ENCODE data around the gene UBE2D2.

The UBE2D2 gene

GRCh38 chr5:139645430-139645871 lies 84.3 kb downstream of the UBE2D2 start:
- Histone ChIP-seq H3K9me2 (ENCODE audit: low read depth, low read length) (no peaks in the 10 kb centered on the region), H3K27me3 (ENCODE audit: insufficient read depth, low read length) (no peaks in the 10 kb centered on the region), H2AFZ (ENCODE audit: low read length) (no peak overlapping the region), H3K4me3 (ENCODE audit: low read depth, low read length, poor library complexity, severe bottlenecking) (no peak overlapping the region), H3K9me3 (ENCODE audit: low read length) (no peaks in the 10 kb centered on the region), H4K20me1 (ENCODE audit: insufficient read depth, low read length) (no peaks in the 10 kb centered on the region), H3K79me2 (ENCODE audit: insufficient read depth, low read length) (peaks cover 15% of the 10 kb centered on the region), H3K36me3 (ENCODE audit: insufficient read depth, low read length) (peaks cover 10% of the 10 kb centered on the region; the same call in 1 of the 2 replicates), H3K4me2 (ENCODE audit: low read length) (no peak overlapping the region), H3K9ac (ENCODE audit: low read length) (no peak overlapping the region), H3F3A (ENCODE audit: insufficient read depth, low read length) (no peaks in the 10 kb centered on the region), H3K27ac (ENCODE audit: low read depth, low read length, poor library complexity, severe bottlenecking) (no peak overlapping the region), H3K4me1 (ENCODE audit: insufficient read depth, low read length, severe bottlenecking) (peaks cover 17% of the 10 kb centered on the region)
- TF ChIP-seq CTCF (IDR thresholded peaks at IDR 0.05; ENCODE audit: low read length) (no peak), EZH2 (IDR thresholded peaks at IDR 0.05; ENCODE audit: borderline replicate concordance, low read length) (no peak)

DNA sequence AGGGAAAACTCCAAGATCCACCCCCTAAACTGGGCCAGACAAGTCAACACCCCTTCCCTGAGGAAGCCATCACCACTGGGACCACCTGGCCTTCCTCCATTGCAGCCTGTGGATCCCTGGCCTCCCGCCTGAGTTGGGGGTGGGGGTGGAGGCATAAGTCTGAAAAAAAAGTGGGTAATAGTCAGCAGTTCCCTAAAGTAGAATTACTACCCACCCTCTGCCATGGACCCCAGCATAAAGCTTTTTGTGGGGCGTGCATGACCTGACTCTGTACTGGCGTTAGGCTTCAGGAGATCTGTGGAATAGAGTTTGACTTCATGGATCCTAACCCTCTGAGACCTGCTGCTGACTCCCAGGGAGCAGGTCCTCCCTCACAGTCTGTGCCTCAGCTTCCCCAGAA lies 85.0 kb downstream of the UBE2D2 start:
- Histone ChIP-seq H3K4me1 (ENCODE audit: insufficient read depth, low read length, severe bottlenecking) (peaks cover 24% of the 10 kb centered on the region), H3K4me2 (ENCODE audit: low read length) (no peak overlapping the region), H3K9ac (ENCODE audit: low read length) (no peak overlapping the region), H3K27me3 (ENCODE audit: insufficient read depth, low read length) (no peaks in the 10 kb centered on the region), H4K20me1 (ENCODE audit: insufficient read depth, low read length) (no peaks in the 10 kb centered on the region), H3F3A (ENCODE audit: insufficient read depth, low read length) (no peaks in the 10 kb centered on the region), H3K9me3 (ENCODE audit: low read length) (no peaks in the 10 kb centered on the region), H2AFZ (ENCODE audit: low read length) (no peak overlapping the region), H3K4me3 (ENCODE audit: low read depth, low read length, poor library complexity, severe bottlenecking) (no peak overlapping the region), H3K79me2 (ENCODE audit: insufficient read depth, low read length) (peaks cover 22% of the 10 kb centered on the region), H3K9me2 (ENCODE audit: low read depth, low read length) (no peaks in the 10 kb centered on the region), H3K27ac (ENCODE audit: low read depth, low read length, poor library complexity, severe bottlenecking) (no peak overlapping the region), H3K36me3 (ENCODE audit: insufficient read depth, low read length) (peaks cover 10% of the 10 kb centered on the region; the same call in 1 of the 2 replicates)
- TF ChIP-seq EZH2 (IDR thresholded peaks at IDR 0.05; ENCODE audit: borderline replicate concordance, low read length) = no peak
- no peak for TF ChIP-seq CTCF (IDR thresholded peaks at IDR 0.05; ENCODE audit: low read length)

- Histone ChIP-seq H3K36me3 (ENCODE audit: insufficient read depth, low read length) (peaks cover 10% of the 10 kb centered on the region; the same call in 1 of the 2 replicates), H3K9ac (ENCODE audit: low read length) (no peak overlapping the region), H3K27me3 (ENCODE audit: insufficient read depth, low read length) (no peaks in the 10 kb centered on the region), H3F3A (ENCODE audit: insufficient read depth, low read length) (no peaks in the 10 kb centered on the region), H3K9me3 (ENCODE audit: low read length) (no peaks in the 10 kb centered on the region), H3K9me2 (ENCODE audit: low read depth, low read length) (no peaks in the 10 kb centered on the region), H3K4me3 (ENCODE audit: low read depth, low read length, poor library complexity, severe bottlenecking) (no peak overlapping the region), H3K4me1 (ENCODE audit: insufficient read depth, low read length, severe bottlenecking) (peaks cover 33% of the 10 kb centered on the region), H3K4me2 (ENCODE audit: low read length) (peak overlapping the region; percentile 89; the same call in 1 of the 2 replicates), H3K27ac (ENCODE audit: low read depth, low read length, poor library complexity, severe bottlenecking) (no peak overlapping the region), H2AFZ (ENCODE audit: low read length) (no peak overlapping the region), H4K20me1 (ENCODE audit: insufficient read depth, low read length) (no peaks in the 10 kb centered on the region), H3K79me2 (ENCODE audit: insufficient read depth, low read length) (peaks cover 29% of the 10 kb centered on the region)
- no peak for TF ChIP-seq CTCF (IDR thresholded peaks at IDR 0.05; ENCODE audit: low read length)
- no peak for TF ChIP-seq EZH2 (IDR thresholded peaks at IDR 0.05; ENCODE audit: borderline replicate concordance, low read length)
These were observed 85.9 kb downstream of the UBE2D2 start for GRCh38 chr5:139646912-139647505.
